ENCODE measurements around the gene IDUA. TPM values are rescaled to one million over a fixed set of nuclear protein-coding genes. Genes with fewer than 3 reads are reported as not detected.

IDUA gene
- total RNA-seq, 2 experiments from 2014 or later = 6.4 to 9.0 TPM

GRCh38 chr4:1019729-1020470 lies 33.1 kb downstream of the IDUA start:
- Mint-ChIP-seq H3K27me3 (no peaks in the 10 kb centered on the region), H3K36me3 (ENCODE audit: low read depth) (no peaks in the 10 kb centered on the region), H3K9me3 (ENCODE audit: low read depth) (no peaks in the 10 kb centered on the region), H3K4me1 (no peaks in the 10 kb centered on the region), H3K27ac (no peak overlapping the region), H3K4me3 (no peak overlapping the region)
- DNase-seq = no peak
- POLR2A ChIA-PET = no interaction called here
- CTCF ChIA-PET = no interaction called here
- intact Hi-C loops (cut with DNase I, micrococcal nuclease) = no loop called here
- no peak for ATAC-seq

- Mint-ChIP-seq H3K9me3 (ENCODE audit: low read depth) (no peaks in the 10 kb centered on the region), H3K27ac (no peak overlapping the region), H3K36me3 (ENCODE audit: low read depth) (peaks cover 11% of the 10 kb centered on the region), H3K27me3 (no peaks in the 10 kb centered on the region), H3K4me1 (peaks cover 5% of the 10 kb centered on the region), H3K4me3 (no peak overlapping the region)
- intact Hi-C loops (cut with DNase I, micrococcal nuclease) = no loop called here
- ChIA-PET POLR2A (no interaction called here), CTCF (no interaction called here)
- no peak for ATAC-seq
- DNase-seq = no peak
These were observed 34.7 kb downstream of the IDUA start for GRCh38 chr4:1021386-1022050.

- Mint-ChIP-seq H3K27me3 (no peaks in the 10 kb centered on the region), H3K4me3 (no peak overlapping the region), H3K9me3 (ENCODE audit: low read depth) (no peaks in the 10 kb centered on the region), H3K4me1 (peaks cover 5% of the 10 kb centered on the region), H3K27ac (no peak overlapping the region), H3K36me3 (ENCODE audit: low read depth) (peaks cover 11% of the 10 kb centered on the region)
- intact Hi-C loops (cut with DNase I, micrococcal nuclease) = no loop called here
- ChIA-PET CTCF (no interaction called here), POLR2A (no interaction called here)
- ATAC-seq (no peak), DNase-seq (no peak)
These were observed 35.4 kb downstream of the IDUA start for GRCh38 chr4:1022051-1022738.

GRCh38 chr4:1022739-1023066 lies 35.9 kb downstream of the IDUA start:
- Mint-ChIP-seq H3K27me3 (no peaks in the 10 kb centered on the region), H3K27ac (no peak overlapping the region), H3K36me3 (ENCODE audit: low read depth) (peaks cover 11% of the 10 kb centered on the region), H3K4me3 (no peak overlapping the region), H3K4me1 (peaks cover 5% of the 10 kb centered on the region), H3K9me3 (ENCODE audit: low read depth) (no peaks in the 10 kb centered on the region)
- CTCF ChIA-PET = no interaction called here
- POLR2A ChIA-PET = no interaction called here
- DNase-seq (no peak), ATAC-seq (no peak)
- intact Hi-C loops (cut with DNase I, micrococcal nuclease) = no loop called here

GRCh38 chr4:1023075-1023640 lies 36.3 kb downstream of the IDUA start:
- no peaks in the 10 kb centered on the region for H3K9me3 Mint-ChIP-seq (ENCODE audit: low read depth)
- no peak overlapping the region for H3K4me3 Mint-ChIP-seq
- ChIA-PET CTCF (no interaction called here), POLR2A (no interaction called here)
- ATAC-seq (no peak), DNase-seq (no peak)
- H3K27ac Mint-ChIP-seq = no peak overlapping the region
- peaks cover 11% of the 10 kb centered on the region for H3K36me3 Mint-ChIP-seq (ENCODE audit: low read depth)
- intact Hi-C loops (cut with DNase I, micrococcal nuclease) = no loop called here
- no peaks in the 10 kb centered on the region for H3K27me3 Mint-ChIP-seq
- H3K4me1 Mint-ChIP-seq = peaks cover 5% of the 10 kb centered on the region

- no peak for ATAC-seq
- Mint-ChIP-seq H3K27me3 (no peaks in the 10 kb centered on the region), H3K9me3 (ENCODE audit: low read depth) (no peaks in the 10 kb centered on the region), H3K4me1 (peaks cover 5% of the 10 kb centered on the region), H3K36me3 (ENCODE audit: low read depth) (peaks cover 11% of the 10 kb centered on the region), H3K4me3 (no peak overlapping the region), H3K27ac (no peak overlapping the region)
- DNase-seq = no peak
- CTCF ChIA-PET = no interaction called here
- POLR2A ChIA-PET = no interaction called here
- intact Hi-C loops (cut with DNase I, micrococcal nuclease) = no loop called here
These were observed 37.3 kb downstream of the IDUA start for GRCh38 chr4:1023895-1024740.

GRCh38 chr4:1024882-1025545 lies 38.2 kb downstream of the IDUA start:
- no peak overlapping the region for H3K27ac Mint-ChIP-seq
- no peaks in the 10 kb centered on the region for H3K27me3 Mint-ChIP-seq
- ChIA-PET POLR2A (no interaction called here), CTCF (no interaction called here)
- ATAC-seq = no peak
- peaks cover 11% of the 10 kb centered on the region for H3K36me3 Mint-ChIP-seq (ENCODE audit: low read depth)
- H3K9me3 Mint-ChIP-seq (ENCODE audit: low read depth) = no peaks in the 10 kb centered on the region
- no peak for DNase-seq
- peaks cover 5% of the 10 kb centered on the region for H3K4me1 Mint-ChIP-seq
- intact Hi-C loops (cut with DNase I, micrococcal nuclease) = no loop called here
- H3K4me3 Mint-ChIP-seq = no peak overlapping the region

GRCh38 chr4:1026115-1026514 lies 39.3 kb downstream of the IDUA start:
- intact Hi-C loops (cut with DNase I, micrococcal nuclease) = loop anchor here in 1 of 2 experiments (1.0 kb wide), 1 partner anchor 14 kb away; no protein-coding TSS in a partner anchor
- Mint-ChIP-seq H3K4me3 (no peak overlapping the region), H3K27me3 (no peaks in the 10 kb centered on the region), H3K4me1 (peaks cover 5% of the 10 kb centered on the region), H3K36me3 (ENCODE audit: low read depth) (peaks cover 11% of the 10 kb centered on the region), H3K27ac (no peak overlapping the region), H3K9me3 (ENCODE audit: low read depth) (no peaks in the 10 kb centered on the region)
- ChIA-PET POLR2A (no interaction called here), CTCF (no interaction called here)
- peak; percentile 95 for ATAC-seq
- DNase-seq = peak; percentile 79

GRCh38 chr4:1027219-1027914 lies 40.5 kb downstream of the IDUA start:
- ATAC-seq (no peak), DNase-seq (no peak)
- ChIA-PET CTCF (no interaction called here), POLR2A (no interaction called here)
- Mint-ChIP-seq H3K27ac (no peak overlapping the region), H3K4me3 (no peak overlapping the region), H3K27me3 (no peaks in the 10 kb centered on the region), H3K36me3 (ENCODE audit: low read depth) (peaks cover 11% of the 10 kb centered on the region), H3K4me1 (peaks cover 5% of the 10 kb centered on the region), H3K9me3 (ENCODE audit: low read depth) (no peaks in the 10 kb centered on the region)
- intact Hi-C loops (cut with DNase I, micrococcal nuclease) = no loop called here

GRCh38 chr4:1027915-1028238 lies 41.0 kb downstream of the IDUA start:
- no peak overlapping the region for H3K4me3 Mint-ChIP-seq
- ChIA-PET CTCF (no interaction called here), POLR2A (no interaction called here)
- no peaks in the 10 kb centered on the region for H3K27me3 Mint-ChIP-seq
- H3K36me3 Mint-ChIP-seq (ENCODE audit: low read depth) = peaks cover 11% of the 10 kb centered on the region
- ATAC-seq (no peak), DNase-seq (no peak)
- H3K4me1 Mint-ChIP-seq = peaks cover 5% of the 10 kb centered on the region
- intact Hi-C loops (cut with DNase I, micrococcal nuclease) = no loop called here
- no peaks in the 10 kb centered on the region for H3K9me3 Mint-ChIP-seq (ENCODE audit: low read depth)
- H3K27ac Mint-ChIP-seq = no peak overlapping the region

All from activated CD4-positive, alpha-beta T cell treated with anti-CD3 and anti-CD28 coated beads for 36 hours (primary cell).